Cardiac muscle cell (in vitro differentiated cells and primary cell): Measurements from ENCODE around the gene CHD3. TPM values are rescaled to one million over a fixed set of nuclear protein-coding genes. Genes with fewer than 3 reads are reported as not detected.
A peak's percentile ranks its signal among the peaks of the same experiment; 100 is the strongest.

ENCODE experiments used
- DNase-seq, 2 donors: peaks; one replicate each; pipeline versions ENCODE4 v3.0.0 to v3.0.0-alpha.2; 2010 to 2017; ENCODE audit warnings: low read depth in 1 of 2, low spot score in 1 of 2
- H3K27ac ChIP-seq: fragments of 200-600 bp; sonication (generic); 2 replicates; pipeline ENCODE4 v1.5.1; 2016
- H3K27me3 ChIP-seq: fragments of 200-600 bp; sonication (generic); 2 replicates; pipeline ENCODE4 v1.6.0; 2016; ENCODE audit warnings: control low read depth
- H3K36me3 ChIP-seq: fragments of 200-600 bp; sonication (generic); 2 replicates; pipeline ENCODE4 v1.5.1; 2016; ENCODE audit warnings: control low read depth
- H3K4me1 ChIP-seq: fragments of 200-600 bp; sonication (generic); 2 replicates; pipeline ENCODE4 v1.8.1; 2017; ENCODE audit warnings: low read depth, mild to moderate bottlenecking, mixed run types
- H3K4me3 ChIP-seq: fragments of 200-600 bp; sonication (generic); 2 replicates; pipeline ENCODE4 v1.5.1; 2016; ENCODE audit warnings: mild to moderate bottlenecking
- H3K9me3 ChIP-seq: fragments of 200-600 bp; sonication (generic); 2 replicates; pipeline ENCODE4 v1.5.1; 2017; ENCODE audit warnings: low read depth, mild to moderate bottlenecking, control low read depth
- polyA plus RNA-seq: library from polyadenylated mRNA; unstranded; fragments of >200 nt; fragmentation: Nextera tagmentation; extraction: Ambion mirVana; gene quantifications from 2 replicates; pipeline ENCODE4 v1.2.1, GENCODE V29; 2016
- total RNA-seq: library from RNA; depleted of rRNA; stranded (reverse); fragments of >200 nt; gene quantifications from 2 replicates; pipeline ENCODE4 v1.2.3, GENCODE V29; 2016
- TF ChIP-seq, protein P1 (sequence below): IDR thresholded peaks from 2 replicates; pipeline ENCODE4 v1.5.1; 2012; ENCODE audit warnings: low read depth, mild to moderate bottlenecking, low read length

Gene CHD3
- total and polyA plus RNA-seq, 2 experiments from 2014 or later, result 15.9 to 64.7 TPM

DNA sequence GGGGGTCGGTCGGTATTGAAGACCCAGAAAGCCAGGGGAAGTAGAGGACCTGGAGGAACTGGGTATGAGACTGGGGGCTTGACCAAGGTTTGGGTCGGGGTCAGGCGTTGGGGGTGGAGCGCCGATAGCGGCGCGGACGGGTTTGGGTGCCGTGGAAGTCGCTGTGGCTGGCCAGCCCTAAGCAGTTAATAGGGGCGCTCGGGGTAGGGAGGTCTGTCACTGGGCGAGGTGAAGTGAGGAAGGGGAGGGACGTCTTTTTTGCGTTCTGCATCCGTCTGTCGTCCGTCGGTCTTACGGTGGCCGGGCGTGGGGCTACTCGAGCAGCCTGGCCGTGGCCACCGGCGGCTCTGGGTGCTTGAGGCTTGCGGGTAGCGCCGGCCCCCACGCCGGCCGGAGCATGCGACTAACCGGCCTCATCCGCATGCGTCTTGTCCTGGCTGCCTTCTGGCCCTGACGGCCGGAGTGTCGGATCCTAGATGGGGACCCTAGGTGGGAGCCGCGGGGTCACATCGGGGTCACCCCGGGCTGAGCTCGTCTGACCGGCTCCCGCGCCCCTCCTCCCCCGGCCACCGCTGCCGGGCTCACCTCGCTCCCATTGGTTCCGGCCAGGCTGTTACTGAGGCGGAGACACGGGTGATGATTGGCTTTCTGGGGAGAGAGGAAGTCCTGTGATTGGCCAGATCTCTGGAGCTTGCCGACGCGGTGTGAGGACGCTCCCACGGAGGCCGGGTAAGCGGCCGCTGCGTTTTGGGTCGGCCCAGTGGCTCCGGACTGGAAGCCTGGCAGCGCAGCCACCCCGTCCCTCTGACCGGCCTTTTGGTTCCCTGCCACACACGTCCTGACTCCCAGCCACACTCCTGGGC is 44.1 kb upstream of the CHD3 start:
- TF ChIP-seq, protein P1, sequence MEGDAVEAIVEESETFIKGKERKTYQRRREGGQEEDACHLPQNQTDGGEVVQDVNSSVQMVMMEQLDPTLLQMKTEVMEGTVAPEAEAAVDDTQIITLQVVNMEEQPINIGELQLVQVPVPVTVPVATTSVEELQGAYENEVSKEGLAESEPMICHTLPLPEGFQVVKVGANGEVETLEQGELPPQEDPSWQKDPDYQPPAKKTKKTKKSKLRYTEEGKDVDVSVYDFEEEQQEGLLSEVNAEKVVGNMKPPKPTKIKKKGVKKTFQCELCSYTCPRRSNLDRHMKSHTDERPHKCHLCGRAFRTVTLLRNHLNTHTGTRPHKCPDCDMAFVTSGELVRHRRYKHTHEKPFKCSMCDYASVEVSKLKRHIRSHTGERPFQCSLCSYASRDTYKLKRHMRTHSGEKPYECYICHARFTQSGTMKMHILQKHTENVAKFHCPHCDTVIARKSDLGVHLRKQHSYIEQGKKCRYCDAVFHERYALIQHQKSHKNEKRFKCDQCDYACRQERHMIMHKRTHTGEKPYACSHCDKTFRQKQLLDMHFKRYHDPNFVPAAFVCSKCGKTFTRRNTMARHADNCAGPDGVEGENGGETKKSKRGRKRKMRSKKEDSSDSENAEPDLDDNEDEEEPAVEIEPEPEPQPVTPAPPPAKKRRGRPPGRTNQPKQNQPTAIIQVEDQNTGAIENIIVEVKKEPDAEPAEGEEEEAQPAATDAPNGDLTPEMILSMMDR, result no peak
- H3K4me3 ChIP-seq, result peak overlapping the region; percentile 40
- H3K4me1 ChIP-seq, result peaks cover 19% of the 10 kb centered on the region
- H3K36me3 ChIP-seq, result peaks cover 35% of the 10 kb centered on the region
- H3K9me3 ChIP-seq, result no peaks in the 10 kb centered on the region
- peak; percentile 95 to 97 for DNase-seq
- H3K27ac ChIP-seq, result peak overlapping the region; percentile 74
- no peaks in the 10 kb centered on the region for H3K27me3 ChIP-seq

DNA sequence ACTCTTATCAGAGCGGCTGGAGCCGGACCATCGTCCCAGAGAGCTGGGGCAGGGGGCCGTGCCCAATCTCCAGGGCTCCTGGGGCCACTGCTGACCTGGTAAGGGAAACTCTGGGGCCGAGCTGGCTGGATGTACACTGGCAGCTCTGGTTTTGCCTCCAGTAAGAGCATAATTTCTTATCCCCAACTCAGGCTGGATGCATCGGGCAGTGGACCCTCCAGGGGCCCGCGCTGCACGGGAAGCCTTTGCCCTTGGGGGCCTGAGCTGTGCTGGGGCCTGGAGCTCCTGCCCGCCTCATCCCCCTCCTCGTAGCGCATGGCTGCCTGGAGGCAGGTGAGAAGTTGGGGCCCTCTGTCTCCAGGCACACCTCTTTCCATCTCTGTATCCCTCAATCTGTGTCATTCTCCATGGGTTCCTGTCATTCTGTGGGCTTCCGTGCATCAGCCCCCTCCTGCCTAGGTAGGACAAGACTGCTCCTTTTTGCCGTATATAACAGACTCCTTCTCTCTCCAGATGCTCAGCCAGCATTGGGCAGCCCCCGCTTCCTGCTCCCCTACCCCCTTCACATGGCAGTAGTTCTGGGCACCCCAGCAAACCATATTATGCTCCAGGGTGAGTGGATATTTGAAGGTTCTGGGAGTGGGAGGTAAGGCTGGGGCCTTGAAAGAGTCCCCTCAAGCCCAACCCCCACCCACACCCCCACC is 43.1 kb upstream of the CHD3 start:
- Histone ChIP-seq H3K4me1 (peaks cover 14% of the 10 kb centered on the region), H3K36me3 (peaks cover 45% of the 10 kb centered on the region), H3K4me3 (no peak overlapping the region), H3K27ac (peak overlapping the region; percentile 74), H3K27me3 (no peaks in the 10 kb centered on the region), H3K9me3 (no peaks in the 10 kb centered on the region)
- DNase-seq, result no peak
- TF ChIP-seq, protein P1, result no peak

DNA sequence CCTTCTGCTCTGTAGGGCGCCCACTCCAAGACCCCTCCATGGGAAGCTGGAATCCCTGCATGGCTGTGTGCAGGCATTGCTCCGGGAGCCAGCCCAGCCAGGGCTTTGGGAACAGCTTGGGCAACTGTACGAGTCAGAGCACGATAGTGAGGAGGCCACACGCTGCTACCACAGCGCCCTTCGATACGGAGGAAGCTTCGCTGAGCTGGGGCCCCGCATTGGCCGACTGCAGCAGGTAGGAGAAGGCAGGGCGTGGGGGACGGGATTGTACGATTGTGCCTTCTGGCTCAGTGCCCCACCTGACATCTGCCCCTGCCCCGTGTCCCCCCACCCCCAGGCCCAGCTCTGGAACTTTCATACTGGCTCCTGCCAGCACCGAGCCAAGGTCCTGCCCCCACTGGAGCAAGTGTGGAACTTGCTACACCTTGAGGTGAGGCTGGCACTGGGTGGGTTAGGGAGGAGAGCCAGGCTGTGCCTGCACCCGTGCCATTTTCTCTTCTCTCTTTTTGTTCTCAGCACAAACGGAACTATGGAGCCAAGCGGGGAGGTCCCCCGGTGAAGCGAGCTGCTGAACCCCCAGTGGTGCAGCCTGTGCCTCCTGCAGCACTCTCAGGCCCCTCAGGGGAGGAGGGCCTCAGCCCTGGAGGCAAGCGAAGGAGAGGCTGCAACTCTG is 42.4 kb upstream of the CHD3 start:
- H3K27ac ChIP-seq, result no peak overlapping the region
- H3K4me3 ChIP-seq, result no peak overlapping the region
- TF ChIP-seq, protein P1, result no peak
- H3K27me3 ChIP-seq, result no peaks in the 10 kb centered on the region
- H3K36me3 ChIP-seq, result peaks cover 50% of the 10 kb centered on the region
- DNase-seq, result no peak
- H3K9me3 ChIP-seq, result no peaks in the 10 kb centered on the region
- peaks cover 8% of the 10 kb centered on the region for H3K4me1 ChIP-seq

DNA sequence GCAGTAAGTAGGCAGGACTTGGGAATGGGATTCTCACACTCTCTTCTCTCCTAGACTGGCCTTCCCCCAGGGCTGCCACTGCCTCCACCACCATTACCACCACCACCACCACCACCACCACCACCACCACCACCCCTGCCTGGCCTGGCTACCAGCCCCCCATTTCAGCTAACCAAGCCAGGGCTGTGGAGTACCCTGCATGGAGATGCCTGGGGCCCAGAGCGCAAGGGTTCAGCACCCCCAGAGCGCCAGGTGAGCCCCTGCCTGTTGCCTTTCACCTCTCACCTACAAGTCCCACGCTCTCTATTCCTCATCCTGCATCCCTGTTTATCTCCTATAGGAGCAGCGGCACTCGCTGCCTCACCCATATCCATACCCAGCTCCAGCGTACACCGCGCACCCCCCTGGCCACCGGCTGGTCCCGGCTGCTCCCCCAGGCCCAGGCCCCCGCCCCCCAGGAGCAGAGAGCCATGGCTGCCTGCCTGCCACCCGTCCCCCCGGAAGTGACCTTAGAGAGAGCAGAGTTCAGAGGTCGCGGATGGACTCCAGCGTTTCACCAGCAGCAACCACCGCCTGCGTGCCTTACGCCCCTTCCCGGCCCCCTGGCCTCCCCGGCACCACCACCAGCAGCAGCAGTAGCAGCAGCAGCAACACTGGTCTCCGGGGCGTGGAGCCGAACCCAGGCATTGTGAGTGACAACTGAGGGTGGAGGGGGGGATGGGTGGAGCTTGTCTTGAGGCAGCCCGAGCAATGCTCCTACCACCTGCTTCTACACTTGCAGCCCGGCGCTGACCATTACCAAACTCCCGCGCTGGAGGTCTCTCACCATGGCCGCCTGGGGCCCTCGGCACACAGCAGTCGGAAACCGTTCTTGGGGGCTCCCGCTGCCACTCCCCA is 41.6 kb upstream of the CHD3 start:
- TF ChIP-seq, protein P1, result no peak
- H3K36me3 ChIP-seq, result peaks cover 52% of the 10 kb centered on the region
- DNase-seq, result no peak

DNA sequence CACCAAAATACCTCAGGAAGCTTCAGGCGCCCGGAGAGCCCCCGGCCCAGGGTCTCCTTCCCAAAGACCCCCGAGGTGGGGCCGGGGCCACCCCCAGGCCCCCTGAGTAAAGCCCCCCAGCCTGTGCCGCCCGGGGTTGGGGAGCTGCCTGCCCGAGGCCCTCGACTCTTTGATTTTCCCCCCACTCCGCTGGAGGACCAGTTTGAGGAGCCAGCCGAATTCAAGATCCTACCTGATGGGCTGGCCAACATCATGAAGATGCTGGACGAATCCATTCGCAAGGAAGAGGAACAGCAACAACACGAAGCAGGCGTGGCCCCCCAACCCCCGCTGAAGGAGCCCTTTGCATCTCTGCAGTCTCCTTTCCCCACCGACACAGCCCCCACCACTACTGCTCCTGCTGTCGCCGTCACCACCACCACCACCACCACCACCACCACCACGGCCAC is 40.4 kb upstream of the CHD3 start:
- Histone ChIP-seq H3K4me1 (peaks cover 5% of the 10 kb centered on the region), H3K27ac (no peak overlapping the region), H3K9me3 (no peaks in the 10 kb centered on the region), H3K36me3 (peaks cover 57% of the 10 kb centered on the region), H3K4me3 (no peak overlapping the region), H3K27me3 (no peaks in the 10 kb centered on the region)
- TF ChIP-seq, protein P1, result no peak
- DNase-seq, result no peak

More for the DNA sequence above, 41.6 kb upstream of the CHD3 start:
- Histone ChIP-seq H3K27me3 (no peaks in the 10 kb centered on the region), H3K4me1 (peaks cover 5% of the 10 kb centered on the region), H3K27ac (no peak overlapping the region), H3K4me3 (no peak overlapping the region), H3K9me3 (no peaks in the 10 kb centered on the region)
